GM23248 (cell line): ENCODE measurements around the gene CAPZA3. TPM values are rescaled to one million over a fixed set of nuclear protein-coding genes. Genes with fewer than 3 reads are reported as not detected.
"Not testable (repeated sequence)": the region's sequence is repeated elsewhere in the genome, so short reads cannot be mapped to it uniquely, and the experiment has no call there.

Source experiments
- DNase-seq: peaks from one replicate; pipeline ENCODE4 v3.0.0-alpha.2; 2015
- H2AFZ ChIP-seq: fragments of 200-600 bp; sonication (generic); 2 replicates; pipeline ENCODE4 v1.6.1; 2016; ENCODE audit warnings: antibody characterized with exemption
- H3F3A ChIP-seq: fragments of 200-600 bp; sonication (generic); 2 replicates; pipeline ENCODE4 v1.6.1; 2016; ENCODE audit warnings: mild to moderate bottlenecking, antibody characterized with exemption, mixed run types; ENCODE audit not compliant: insufficient read depth
- H3K27ac ChIP-seq: fragments of 200-600 bp; sonication (generic); 2 replicates; pipeline ENCODE4 v1.5.1; 2016; ENCODE audit warnings: mild to moderate bottlenecking
- H3K27me3 ChIP-seq: fragments of 200-600 bp; sonication (generic); replicated peaks from 2 replicates; pipeline ENCODE4 v1.6.1; 2016; ENCODE audit warnings: mild to moderate bottlenecking; ENCODE audit not compliant: insufficient read depth
- H3K36me3 ChIP-seq: fragments of 200-600 bp; sonication (generic); 2 replicates; pipeline ENCODE4 v1.6.1; 2016; ENCODE audit warnings: low read depth, mild to moderate bottlenecking
- H3K4me1 ChIP-seq: fragments of 200-600 bp; sonication (generic); 2 replicates; pipeline ENCODE4 v1.6.1; 2016; ENCODE audit warnings: mild to moderate bottlenecking; ENCODE audit not compliant: insufficient read depth
- H3K4me2 ChIP-seq: fragments of 200-600 bp; sonication (generic); one replicate; pipeline ENCODE4 v1.6.1; 2016; ENCODE audit warnings: mild to moderate bottlenecking; ENCODE audit not compliant: unreplicated experiment
- H3K4me3 ChIP-seq: fragments of 200-600 bp; sonication (generic); 2 replicates; pipeline ENCODE4 v1.5.1; 2016; ENCODE audit warnings: mild to moderate bottlenecking
- H3K79me2 ChIP-seq: fragments of 200-600 bp; sonication (generic); 2 replicates; pipeline ENCODE4 v1.6.1; 2016; ENCODE audit warnings: mild to moderate bottlenecking; ENCODE audit not compliant: insufficient read depth
- H3K9ac ChIP-seq: fragments of 200-600 bp; sonication (generic); 2 replicates; pipeline ENCODE4 v1.6.1; 2016; ENCODE audit warnings: mild to moderate bottlenecking
- H3K9me2 ChIP-seq: fragments of 200-600 bp; sonication (generic); 2 replicates; pipeline ENCODE4 v1.6.1; 2016; ENCODE audit warnings: mixed run types, mild to moderate bottlenecking, moderate library complexity; ENCODE audit not compliant: insufficient read depth
- H3K9me3 ChIP-seq: fragments of 200-600 bp; sonication (generic); one replicate; pipeline ENCODE4 v1.6.1; 2017; ENCODE audit warnings: low read depth
- H4K20me1 ChIP-seq: fragments of 200-600 bp; sonication (generic); 2 replicates; pipeline ENCODE4 v1.6.0; 2016; ENCODE audit not compliant: insufficient read depth
- EZH2 ChIP-seq: fragments of 200-600 bp; sonication (generic); IDR thresholded peaks from 2 replicates; pipeline ENCODE4 v1.6.1; 2018; ENCODE audit warnings: antibody characterized with exemption, mild to moderate bottlenecking; ENCODE audit not compliant: insufficient read depth, poor library complexity, severe bottlenecking
- EZH2phosphoT487 ChIP-seq: fragments of 200-600 bp; sonication (generic); IDR thresholded peaks from 2 replicates; pipeline ENCODE4 v1.6.1; 2018; ENCODE audit warnings: antibody characterized with exemption, moderate library complexity, mild to moderate bottlenecking, low read depth; ENCODE audit not compliant: insufficient read depth
- WGBS, 2 experiments: methylation state at CpG; one replicate each; pipeline ENCODE4 v1.1.6; 2015 to 2017; ENCODE audit warnings: low lambda C conversion rate in 2 of 2, low coverage in 1 of 2; ENCODE audit errors: missing lambda C conversion rate in 2 of 2; 5-methylcytosine and 5-hydroxymethylcytosine counted together
- in situ Hi-C: fragments of 300-500 bp; cut with MboI; formaldehyde crosslinking; loops from 2 replicates; pipeline ENCODE4 v1.15.0; 2020
- polyA plus RNA-seq: library from polyadenylated mRNA; unstranded; fragments of >200 nt; fragmentation: Nextera tagmentation; extraction: Ambion mirVana; gene quantifications from 2 replicates; pipeline ENCODE4 v1.2.1, GENCODE V29; 2016
- total RNA-seq: library from RNA; depleted of rRNA; stranded (reverse); fragments of >200 nt; shearing (Covaris generic); gene quantifications from 2 replicates; pipeline ENCODE4 v1.2.3, GENCODE V29; 2014; rRNA removed

Gene CAPZA3
- total RNA-seq: not detected in 2 replicates
- not detected in 2 replicates for polyA plus RNA-seq

DNA sequence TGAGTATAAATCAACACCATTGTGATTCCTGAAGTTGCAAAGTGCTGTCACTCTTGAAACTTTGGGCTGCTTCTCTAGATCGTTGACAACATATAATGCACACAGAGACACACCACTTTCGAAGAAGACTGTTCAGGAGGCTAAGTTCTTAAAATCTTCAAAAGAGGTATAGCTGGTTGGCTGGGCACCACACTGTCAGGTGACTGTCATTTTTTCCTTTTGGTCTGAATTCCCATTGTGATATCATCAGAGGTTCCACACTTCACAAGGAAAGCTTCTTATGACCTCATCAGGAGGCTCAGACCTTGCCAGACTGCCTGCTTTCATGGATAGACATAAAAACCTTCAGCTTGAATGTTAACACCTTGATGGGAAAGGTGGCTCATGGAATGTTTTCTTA, at the start of gene CAPZA3, which contains the start of gene PLCZ1:
CAPZA3 (plus strand) TSS at position 301 of the 400 bp plus-strand sequence. CDS start 150 bp downstream, outside the sequence.
PLCZ1 (minus strand) TSS at position 194 of the 400 bp plus-strand sequence. CDS start 641 bp downstream, outside the sequence.
- Histone ChIP-seq H3K27me3 (no peaks in the 10 kb centered on the region), H3K27ac (no peak within 1 kb of the TSS), H3K9me3 (peaks cover 11% of the 10 kb centered on the region), H3K4me2 (no peak within 1 kb of the TSS), H3K4me3 (no peak within 1 kb of the TSS), H3K9ac (no peak within 1 kb of the TSS), H3K36me3 (0 out of 2 replicates have a peak, but pooled peaks cover 4% of the 10 kb centered on the region), H3K79me2 (no peaks in the 10 kb centered on the region), H3K9me2 (no peaks in the 10 kb centered on the region), H2AFZ (no peak within 1 kb of the TSS), H4K20me1 (no peaks in the 10 kb centered on the region), H3K4me1 (no peaks in the 10 kb centered on the region), H3F3A (no peaks in the 10 kb centered on the region)
- DNase-seq: no peak
- in situ Hi-C loops: no loop called here
- TF ChIP-seq EZH2phosphoT487 (no peak), EZH2 (no peak)
- 81 to 93% methylated on average over 2 of the region's 2 CpGs for WGBS, 2 experiments

DNA sequence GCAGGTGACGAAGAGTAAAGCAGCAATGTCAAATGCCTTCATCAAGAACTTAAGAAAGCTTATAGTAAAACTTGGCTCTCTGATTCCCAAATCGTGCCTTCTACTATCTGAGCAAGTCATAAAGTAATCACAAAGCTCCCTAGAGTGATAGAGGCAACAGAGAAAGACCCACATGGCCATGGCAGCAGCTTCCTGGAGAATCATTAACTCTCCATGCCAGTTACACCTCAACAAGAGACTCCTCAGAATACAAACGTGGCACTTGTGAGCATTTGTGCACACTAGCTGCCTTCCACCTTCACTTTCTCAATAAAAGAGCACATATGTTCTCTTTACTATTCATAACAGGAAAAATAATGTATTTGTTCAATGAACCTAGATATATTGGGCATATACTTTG, 48.1 kb upstream of the CAPZA3 start:
- Histone ChIP-seq H3K9me3 (no peaks in the 10 kb centered on the region), H3K4me2 (no peak overlapping the region), H2AFZ (no peak overlapping the region), H3K4me3 (no peak overlapping the region), H3K9me2 (no peaks in the 10 kb centered on the region), H3K4me1 (peaks cover 20% of the 10 kb centered on the region), H3K27me3 (no peaks in the 10 kb centered on the region), H3F3A (peaks cover 15% of the 10 kb centered on the region), H4K20me1 (no peaks in the 10 kb centered on the region), H3K79me2 (no peaks in the 10 kb centered on the region), H3K36me3 (no peaks in the 10 kb centered on the region), H3K27ac (peak overlapping the region; percentile 78), H3K9ac (no peak overlapping the region)
- no peak for DNase-seq
- WGBS, 2 experiments: 95 to 96% methylated on average over 3 of the region's 3 CpGs
- TF ChIP-seq EZH2phosphoT487 (no peak), EZH2 (no peak)
- in situ Hi-C loops: no loop called here

DNA sequence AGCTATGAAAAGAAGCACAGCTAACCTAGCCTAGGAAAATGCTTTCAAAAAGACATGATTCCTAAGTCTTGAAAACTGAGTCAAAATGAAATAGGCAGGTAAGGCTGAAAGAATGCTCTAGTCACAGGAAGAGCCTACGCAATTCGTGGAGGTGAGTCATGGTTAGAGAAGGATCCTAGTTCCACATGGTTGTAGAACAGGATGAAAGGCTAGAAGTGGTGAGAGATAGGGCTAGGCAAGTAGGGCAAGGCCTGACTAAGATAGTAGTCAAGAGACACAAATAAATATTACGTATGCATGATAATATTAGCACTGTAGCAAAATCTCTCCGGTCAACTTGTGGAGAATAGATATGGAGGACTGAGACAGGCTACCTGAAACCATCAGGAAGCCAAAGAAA, 47.3 kb upstream of the CAPZA3 start:
- peak; percentile 94 for DNase-seq
- Histone ChIP-seq H3F3A (peaks cover 15% of the 10 kb centered on the region), H3K4me3 (no peak overlapping the region), H3K27me3 (no peaks in the 10 kb centered on the region), H4K20me1 (no peaks in the 10 kb centered on the region), H3K9me3 (no peaks in the 10 kb centered on the region), H3K9me2 (no peaks in the 10 kb centered on the region), H2AFZ (0 out of 2 replicates have a peak overlapping the region, but pooled peaks have one; percentile 37), H3K36me3 (no peaks in the 10 kb centered on the region), H3K9ac (0 out of 2 replicates have a peak overlapping the region, but pooled peaks have one; percentile 18), H3K4me2 (peak overlapping the region; percentile 61), H3K27ac (peak overlapping the region; percentile 78), H3K4me1 (peaks cover 20% of the 10 kb centered on the region), H3K79me2 (no peaks in the 10 kb centered on the region)
- no peak for TF ChIP-seq EZH2phosphoT487
- no peak for TF ChIP-seq EZH2
- WGBS, 2 experiments: 2% methylated on average over 4 of the region's 4 CpGs
- in situ Hi-C loops: no loop called here

- H3K9me2 ChIP-seq, H4K20me1 ChIP-seq, H3K4me3 ChIP-seq, in situ Hi-C loops, H3K9ac ChIP-seq, H3K9me3 ChIP-seq, H3K27me3 ChIP-seq, H2AFZ ChIP-seq, H3K79me2 ChIP-seq, H3K27ac ChIP-seq, DNase-seq, H3K4me2 ChIP-seq, H3K36me3 ChIP-seq: not testable (repeated sequence)
- peaks cover 25% of the 10 kb centered on the region for H3F3A ChIP-seq
- peaks cover 24% of the 10 kb centered on the region for H3K4me1 ChIP-seq
- 94 to 97% methylated on average over 5 of the region's 5 CpGs for WGBS, 2 experiments
These were observed 43.9 kb upstream of the CAPZA3 start for GRCh38 chr12:18693986-18694385.

DNA sequence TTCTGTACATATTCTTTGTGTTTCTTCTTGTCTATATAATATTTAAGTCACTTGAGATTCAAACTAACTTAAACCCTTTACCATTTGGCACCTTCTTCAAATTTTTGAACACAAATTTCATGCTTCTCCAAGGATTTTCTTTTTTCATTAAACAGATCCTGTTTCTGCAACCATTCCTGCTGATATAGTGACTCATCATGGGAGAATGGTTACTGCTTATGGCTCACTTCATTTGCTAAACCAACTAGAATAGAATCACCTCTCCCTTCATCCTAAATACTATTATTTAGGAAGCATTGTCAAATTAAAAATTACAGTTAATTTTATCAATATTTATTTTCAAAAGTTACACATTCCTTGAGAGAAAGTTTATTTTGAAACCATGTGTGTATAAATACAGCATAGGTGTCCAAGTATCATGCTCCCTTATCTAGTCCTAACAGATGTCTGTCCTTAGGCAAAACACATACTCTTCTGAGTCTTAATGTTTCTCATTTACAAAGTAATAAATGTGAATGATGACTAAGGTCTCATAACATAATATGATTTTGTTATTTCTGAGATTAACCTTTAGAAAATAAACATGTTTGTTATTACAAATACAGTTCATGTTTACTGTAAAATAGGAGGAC, 40.8 kb upstream of the CAPZA3 start:
- H3K9me3 ChIP-seq: no peaks in the 10 kb centered on the region
- peaks cover 14% of the 10 kb centered on the region for H3F3A ChIP-seq
- H3K4me3 ChIP-seq: no peak overlapping the region
- DNase-seq: peak; percentile 75
- H3K9me2 ChIP-seq: no peaks in the 10 kb centered on the region
- H3K27me3 ChIP-seq: no peaks in the 10 kb centered on the region
- in situ Hi-C loops: no loop called here
- peak overlapping the region; percentile 17 for H3K4me2 ChIP-seq
- peak overlapping the region; percentile 4; the same call in 1 of the 2 replicates for H2AFZ ChIP-seq
- peak overlapping the region; percentile 18 for H3K27ac ChIP-seq
- no peaks in the 10 kb centered on the region for H3K79me2 ChIP-seq
- no peaks in the 10 kb centered on the region for H3K36me3 ChIP-seq
- H3K9ac ChIP-seq: no peak overlapping the region
- TF ChIP-seq EZH2 (no peak), EZH2phosphoT487 (no peak)
- peaks cover 21% of the 10 kb centered on the region for H3K4me1 ChIP-seq
- H4K20me1 ChIP-seq: no peaks in the 10 kb centered on the region
